NCI-H146 treated with DMSO at 0.1 percent for 48 hours (cell line): ENCODE data around the gene SIRT2.

Experiments
- DNase-seq: peaks from one replicate; lab custom pipeline; 2025; ENCODE audit not compliant: unreplicated experiment; lab: John Stamatoyannopoulos, UW

The SIRT2 gene

DNA sequence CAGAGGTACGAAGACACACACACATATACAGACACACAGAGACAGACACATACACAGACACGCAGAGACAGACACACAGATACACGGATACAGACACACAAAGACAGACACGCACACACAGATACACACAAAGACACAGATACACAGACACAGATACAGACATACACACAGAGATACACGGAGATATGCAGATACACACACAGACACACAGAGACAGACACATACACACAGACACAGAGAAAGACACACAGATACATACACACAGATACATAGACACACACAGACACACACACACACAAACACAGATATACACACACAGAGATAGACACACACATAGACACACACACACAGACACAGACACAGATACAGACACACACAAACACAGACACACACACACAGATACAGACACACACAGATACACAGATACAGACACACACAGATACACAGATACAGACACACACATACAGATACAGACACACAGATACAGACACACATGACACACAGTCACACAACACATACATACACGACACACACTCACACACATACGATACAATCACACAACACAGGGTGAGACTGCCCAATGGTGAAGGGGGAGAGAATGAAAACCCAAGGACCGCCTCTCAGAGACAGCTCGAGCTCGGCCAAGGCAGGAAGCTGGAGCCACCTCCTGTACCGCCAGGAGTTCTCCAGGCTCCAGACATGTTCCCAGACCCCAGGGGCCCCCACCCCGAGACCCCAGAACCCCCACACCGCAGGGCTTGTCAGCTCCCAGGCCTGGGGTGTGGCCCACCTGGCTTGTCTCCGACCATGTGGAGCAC lies 21.4 kb upstream of the SIRT2 start:
- DNase-seq, result no peak

DNA sequence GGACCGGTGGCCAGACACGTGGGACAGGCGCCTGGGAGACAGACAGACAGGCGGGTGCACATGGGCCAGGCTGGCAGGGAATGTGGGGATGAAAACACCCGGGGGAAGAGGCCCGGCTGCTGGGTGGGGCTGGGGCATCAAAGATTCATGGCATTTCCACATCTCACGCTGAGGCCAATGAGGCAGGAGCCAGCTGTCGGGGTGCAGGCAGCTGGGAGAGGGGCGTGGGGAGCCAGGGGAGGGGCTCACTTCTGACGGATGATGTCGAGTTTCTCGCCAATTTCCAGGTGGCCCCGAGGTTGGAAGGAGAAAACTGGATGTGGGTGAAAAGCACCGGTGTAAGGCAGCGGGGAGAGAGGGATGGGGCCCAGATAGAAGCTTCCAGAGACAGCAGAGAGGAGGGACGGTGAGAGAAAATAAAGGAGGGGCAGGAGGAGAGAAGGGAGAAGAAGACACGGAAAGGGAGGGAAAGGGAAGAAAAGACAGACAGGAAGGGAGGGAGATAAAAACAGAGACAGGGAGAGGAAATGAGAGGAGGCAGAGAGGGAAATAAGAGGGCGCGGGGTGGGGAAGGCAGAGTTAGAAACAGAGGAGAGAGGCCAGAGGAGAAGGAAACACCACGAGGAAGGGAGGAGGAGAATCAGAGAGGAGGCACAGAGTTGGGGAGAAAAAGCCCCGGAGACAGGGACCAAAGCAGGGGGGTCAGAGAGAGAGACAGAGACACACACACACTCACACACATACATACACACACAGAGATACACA lies 20.6 kb upstream of the SIRT2 start:
- DNase-seq, result no peak

DNA sequence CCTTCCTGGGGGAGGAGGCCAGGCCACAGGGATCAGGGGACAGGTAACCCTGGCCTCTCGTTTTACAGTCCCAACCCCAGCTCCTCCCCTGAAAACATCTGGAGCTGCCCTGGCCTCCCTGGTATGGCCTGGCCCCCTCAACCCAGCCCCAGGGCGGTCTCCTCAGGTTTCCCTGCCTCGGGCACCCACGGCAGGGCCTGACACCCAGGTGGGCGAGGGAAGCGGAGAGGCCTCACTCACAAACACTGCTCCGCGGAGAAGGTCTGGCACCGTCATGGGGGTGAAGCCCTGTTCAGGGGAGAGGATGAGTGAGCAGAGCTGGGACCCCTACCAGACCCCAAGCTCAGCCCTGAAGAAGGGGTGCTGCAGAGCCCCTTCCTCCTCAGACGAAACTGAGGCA lies 19.1 kb upstream of the SIRT2 start:
- DNase-seq, result no peak

DNA sequence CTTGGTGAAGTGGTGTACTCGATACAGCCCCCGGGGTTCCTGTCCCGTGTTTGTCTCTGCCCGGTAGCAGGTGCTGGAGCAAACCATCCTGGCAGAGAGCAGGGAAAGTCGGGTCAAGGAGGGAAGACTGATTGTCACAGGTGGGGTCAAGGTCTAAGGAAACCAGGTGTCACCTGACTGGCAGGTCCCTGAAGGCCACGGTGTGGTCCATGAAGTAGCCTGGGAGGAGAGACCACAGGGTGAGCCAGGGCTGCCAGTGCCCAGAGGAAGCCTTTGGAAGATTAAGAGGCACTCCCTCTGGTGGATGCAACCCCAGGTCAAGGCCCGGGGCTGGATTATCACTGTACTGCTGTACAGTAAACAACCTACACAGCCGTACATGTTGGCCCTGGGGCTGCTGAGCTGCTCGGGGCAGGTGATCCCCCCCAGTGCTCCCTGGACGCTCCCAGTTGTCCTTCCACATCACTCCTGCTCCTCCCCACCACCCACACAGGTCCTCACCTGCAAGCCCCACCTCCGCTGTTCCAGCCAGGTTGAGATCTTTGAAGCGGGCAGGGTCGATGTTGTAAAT lies 18.6 kb upstream of the SIRT2 start:
- DNase-seq, result no peak

DNA sequence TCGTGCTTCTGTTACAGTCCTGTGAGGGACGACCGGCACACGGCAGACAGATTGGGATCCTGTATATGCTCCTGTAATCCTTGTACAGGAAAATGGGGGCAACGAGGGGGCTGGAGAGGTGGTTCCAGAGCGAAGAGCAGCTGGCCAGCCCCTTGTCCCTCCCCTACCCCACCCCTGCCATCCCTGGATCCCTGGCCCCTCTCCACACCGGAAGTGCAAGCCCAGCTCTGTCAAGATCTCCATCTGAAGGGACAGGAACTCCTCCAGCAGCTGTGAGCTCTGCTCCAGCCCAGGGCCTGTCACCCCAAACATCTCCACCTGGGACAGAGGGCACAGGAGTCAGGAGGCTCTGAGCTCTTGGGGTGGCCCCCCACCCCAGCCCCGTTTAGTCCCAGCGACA lies 18.1 kb upstream of the SIRT2 start:
- no peak for DNase-seq

DNA sequence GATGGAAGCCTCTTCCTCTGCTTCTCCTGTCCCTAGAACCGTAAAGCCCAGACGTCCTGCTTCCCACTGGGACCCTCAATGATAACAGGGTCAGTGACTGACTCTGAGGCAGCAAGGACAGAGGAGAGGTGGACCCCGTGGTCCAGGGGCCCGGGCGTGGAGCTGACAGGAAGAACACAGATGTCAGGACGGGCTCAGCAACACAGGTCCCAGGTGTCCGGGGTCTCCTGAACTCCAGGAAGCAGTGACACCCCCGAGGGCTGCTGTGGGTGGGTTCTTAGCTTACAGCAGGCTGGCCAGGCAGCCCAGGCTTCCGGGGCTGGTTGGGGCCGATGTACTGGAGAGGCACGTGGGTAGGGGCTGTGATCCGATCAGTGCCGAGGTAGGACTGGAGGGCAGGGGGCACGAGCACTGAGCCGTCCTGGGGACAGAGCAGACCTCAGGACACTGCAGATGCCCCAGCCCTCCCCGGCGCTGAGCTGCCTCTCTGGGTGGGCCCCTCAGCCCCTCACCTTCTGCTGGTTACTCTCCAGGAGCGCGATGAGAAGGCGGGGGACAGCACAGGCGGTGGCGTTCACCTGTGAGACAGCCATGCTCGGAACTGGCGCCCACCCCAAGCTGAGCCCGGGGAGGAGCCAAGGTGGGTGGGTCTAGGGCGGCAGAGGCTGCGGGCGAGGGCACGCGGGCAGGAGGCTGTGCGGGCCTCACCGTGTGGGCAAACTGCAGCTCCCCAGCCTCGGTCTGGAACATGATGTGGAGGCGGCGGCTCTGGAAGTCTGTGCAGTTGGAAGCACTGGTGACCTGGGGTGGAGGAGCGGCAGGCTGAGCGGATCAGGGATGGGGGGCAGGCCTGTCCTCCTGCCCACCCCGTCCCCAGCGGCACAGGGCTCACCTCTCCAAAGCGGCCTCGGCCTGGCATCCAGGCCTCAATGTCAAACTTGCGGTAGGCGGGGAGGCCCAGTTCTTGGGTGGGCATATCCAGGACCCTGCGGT lies 16.2 kb upstream of the SIRT2 start:
- DNase-seq, result no peak

DNA sequence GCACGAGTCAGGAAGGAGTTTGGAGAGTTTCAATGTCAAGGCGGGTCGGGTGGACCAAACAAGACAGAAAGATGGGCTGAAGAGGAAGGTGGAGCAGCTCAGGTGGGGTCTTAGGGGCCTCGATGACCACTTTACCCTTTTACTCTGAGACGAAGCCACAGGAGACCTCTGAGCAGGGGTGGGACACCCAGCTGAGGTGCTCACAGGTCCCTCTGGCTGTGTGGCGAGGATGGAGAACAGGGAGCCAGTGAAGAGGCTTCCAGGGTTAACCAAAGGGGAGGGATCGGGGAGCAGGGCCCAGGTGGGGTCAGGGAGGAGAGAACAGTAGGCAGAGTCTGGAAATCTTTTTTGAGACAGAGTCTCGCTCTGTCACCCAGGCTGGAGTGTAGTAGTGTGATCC lies 14.5 kb upstream of the SIRT2 start:
- DNase-seq, result no peak

DNA sequence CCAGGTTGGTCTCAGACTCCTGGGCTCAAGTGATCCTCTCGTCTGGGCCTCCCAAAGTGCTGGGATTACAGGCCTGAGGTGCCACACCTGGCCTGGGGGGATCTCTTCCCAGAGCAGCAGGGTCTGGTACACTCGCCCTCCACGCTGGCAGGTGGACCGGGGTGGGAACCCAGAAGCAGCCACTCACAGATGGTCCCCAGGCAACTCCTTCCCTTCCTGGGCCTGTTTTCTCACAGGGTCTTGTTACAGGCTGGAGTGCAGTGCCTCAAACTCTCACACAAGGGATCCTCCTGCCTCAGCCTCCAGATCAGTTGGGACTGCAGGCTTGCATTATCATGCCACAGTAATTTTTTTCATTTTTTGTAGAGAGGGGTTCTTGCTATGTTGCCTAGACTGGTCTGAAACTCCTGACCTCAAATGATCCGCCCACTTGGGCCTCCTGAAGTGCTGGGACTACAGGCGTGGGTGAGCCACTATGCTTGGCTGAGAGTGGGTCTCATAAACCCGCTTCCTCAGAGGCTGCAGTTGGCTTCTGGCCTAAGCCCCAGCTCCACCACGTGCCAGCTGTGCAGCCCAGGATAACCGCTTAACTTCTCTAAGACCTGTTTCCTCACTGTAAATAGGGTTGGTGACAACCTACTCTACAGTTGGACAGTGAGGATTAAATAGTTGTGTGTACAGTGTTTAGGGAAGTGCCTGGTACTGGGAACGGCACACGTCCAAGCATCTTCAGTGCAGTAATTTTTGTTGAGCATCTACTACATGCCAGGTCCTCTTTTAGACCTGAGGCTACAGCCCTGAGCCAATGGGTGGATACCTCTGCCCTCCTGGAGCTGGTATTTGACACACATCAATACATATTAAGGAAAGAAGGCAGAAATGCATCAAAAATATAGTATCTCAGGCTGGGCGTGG lies 13.4 kb upstream of the SIRT2 start:
- no peak for DNase-seq

DNA sequence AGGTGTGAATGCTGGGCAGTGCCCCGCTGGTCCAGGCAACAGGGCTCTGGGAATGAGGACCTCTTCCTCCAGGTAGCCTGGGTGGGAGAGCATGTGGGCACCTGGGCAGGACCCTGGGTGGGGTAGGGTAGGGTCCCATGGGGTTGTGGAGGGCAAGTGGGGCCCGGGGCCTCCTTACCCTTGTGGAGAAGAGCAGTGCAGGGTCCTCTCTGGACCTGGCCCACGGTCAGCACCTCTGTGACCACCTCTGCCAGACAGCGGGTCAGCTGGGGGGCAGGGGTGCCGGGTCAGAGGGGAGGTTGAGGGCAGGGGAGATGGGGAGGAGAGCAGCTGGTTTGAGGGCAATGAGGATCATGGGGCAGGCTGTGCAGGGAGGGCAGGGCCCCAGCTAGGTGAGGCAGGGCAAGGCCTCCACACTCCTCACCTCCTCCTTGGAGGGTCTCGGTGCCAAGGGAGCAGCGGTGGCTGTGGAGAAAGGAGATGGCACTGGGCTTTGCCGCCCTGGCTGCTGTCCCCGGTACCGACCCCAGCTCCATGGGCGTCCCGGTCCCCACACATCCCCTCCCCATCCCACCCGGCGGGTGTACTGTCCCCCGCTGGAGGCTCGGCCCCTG lies 12.1 kb upstream of the SIRT2 start:
- DNase-seq, result no peak

DNA sequence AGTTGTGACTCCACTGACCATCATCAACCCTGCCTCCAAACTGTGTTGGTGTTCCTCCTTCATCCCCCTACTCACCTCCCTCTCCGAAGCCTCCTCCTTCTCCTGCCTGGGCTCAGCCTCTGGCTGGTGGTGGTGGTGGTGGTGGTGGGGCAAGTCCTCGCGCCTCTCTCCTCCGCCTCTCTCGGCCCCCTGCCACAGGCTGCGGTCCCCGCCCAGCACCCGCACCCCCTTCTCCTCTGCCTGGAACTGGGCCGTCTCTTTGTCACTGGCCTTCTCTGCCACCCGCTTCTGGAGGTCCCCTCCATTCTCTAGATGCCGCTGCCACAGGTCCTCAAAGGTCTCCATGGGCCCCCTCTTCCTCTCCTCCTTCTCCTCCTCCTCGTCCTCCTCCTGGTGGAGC lies 11.1 kb upstream of the SIRT2 start:
- DNase-seq, result no peak

DNA sequence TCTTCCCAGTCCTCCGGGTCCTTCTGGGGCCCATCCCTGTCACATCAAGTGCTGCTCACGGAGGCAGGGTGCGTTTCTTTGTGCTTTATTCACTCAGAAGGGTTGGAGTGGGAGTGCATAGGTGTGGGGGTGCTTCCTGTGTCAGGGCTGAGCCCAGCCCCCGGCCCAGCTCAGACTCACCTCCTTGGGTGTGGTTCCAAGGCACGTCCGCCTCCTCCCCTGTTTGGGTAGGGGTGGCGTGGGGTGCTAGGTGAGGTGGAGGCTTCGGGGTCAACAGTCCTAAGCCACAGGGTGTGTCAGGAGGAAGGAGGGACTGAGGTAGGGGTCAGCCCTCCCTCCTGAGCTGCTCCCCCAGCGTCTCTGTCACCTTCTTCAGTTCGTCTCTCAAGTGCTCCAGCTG lies 9.5 kb upstream of the SIRT2 start:
- DNase-seq, result no peak

DNA sequence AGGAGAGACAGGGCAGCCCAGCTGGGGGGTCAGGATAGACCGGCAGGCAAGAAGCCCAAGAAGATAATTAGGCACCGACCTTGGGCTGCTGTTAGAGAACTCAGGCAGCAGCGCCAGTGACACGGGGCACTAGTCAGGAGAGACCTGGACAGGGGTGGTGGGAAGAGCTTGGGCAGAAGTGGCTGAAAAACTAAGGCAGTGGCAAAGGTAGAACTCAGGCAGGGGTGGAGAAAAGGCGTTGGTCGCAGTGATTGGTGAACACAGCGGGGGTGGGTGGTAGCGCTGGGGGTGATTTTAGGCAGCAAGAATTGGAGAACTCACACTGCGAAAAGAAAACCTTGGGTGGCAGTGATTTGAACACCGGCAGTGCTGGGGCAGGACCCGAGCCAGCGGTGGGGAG lies 8.3 kb upstream of the SIRT2 start:
- no peak for DNase-seq

DNA sequence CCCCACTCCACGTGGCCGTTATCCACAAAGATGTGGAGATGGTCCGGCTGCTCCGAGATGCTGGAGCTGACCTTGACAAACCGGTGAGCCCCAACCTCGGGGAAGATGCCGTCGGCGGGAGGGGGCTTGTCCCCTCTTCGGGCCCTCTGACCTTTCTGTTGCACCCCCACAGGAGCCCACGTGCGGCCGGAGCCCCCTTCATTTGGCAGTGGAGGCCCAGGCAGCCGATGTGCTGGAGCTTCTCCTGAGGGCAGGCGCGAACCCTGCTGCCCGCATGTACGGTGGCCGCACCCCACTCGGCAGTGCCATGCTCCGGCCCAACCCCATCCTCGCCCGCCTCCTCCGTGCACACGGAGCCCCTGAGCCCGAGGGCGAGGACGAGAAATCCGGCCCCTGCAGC lies 7.8 kb upstream of the SIRT2 start:
- DNase-seq, result no peak

DNA sequence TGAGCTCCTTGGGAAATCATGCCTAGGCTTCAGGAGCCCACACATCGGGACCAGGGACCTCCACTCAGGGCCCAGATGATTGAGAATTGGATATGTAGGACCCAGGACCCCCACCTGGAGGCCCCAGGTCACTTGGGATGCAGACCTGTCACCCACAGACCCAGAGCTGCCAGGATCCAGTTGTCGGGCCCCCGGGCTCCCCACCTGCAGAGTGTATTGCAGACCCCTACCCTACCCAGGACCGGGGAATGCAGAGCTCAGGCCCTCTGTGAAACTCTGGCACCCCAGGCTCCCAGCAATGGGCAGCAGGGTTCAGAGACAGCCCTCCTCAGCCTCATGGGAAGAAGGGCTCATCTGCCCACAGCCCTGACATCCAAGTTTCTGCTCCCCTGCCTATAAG lies 6.2 kb upstream of the SIRT2 start:
- no peak for DNase-seq

DNA sequence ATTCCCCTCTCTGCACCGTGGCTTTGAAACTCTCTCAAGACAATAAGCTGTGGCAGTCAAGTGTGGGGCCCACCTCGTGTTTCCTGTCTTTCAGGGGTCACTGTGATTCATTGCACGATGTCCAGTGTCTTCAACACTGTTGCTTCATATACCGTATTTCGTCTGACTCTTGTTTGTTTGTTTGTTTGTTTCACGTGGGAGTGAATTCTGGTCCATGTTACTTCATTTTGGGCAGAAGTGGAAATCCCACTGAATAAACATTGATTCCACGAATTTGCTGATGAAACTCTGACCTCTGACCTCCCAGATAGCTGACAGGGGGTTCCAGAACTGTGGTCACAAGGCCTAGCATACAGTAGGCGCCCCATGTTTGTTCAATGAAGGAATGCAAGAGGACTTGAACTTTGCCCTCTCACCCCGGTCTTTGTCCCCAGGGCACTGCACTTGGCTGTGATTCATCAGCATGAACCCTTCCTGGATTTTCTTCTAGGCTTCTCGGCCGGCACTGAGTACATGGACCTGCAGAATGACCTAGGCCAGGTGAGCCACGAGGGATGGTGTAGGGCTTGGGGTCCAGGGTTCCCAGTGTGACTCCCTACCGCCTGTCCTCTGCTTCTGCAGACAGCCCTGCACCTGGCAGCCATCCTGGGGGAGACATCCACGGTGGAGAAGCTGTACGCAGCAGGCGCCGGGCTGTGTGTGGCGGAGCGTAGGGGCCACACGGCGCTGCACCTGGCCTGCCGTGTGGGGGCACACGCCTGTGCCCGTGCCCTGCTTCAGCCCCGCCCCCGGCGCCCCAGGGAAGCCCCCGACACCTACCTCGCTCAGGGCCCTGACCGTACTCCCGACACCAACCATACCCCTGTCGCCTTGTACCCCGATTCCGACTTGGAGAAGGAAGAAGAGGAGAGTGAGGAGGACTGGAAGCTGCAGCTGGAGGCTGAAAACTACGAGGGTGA lies 5.4 kb upstream of the SIRT2 start:
- no peak for DNase-seq

DNA sequence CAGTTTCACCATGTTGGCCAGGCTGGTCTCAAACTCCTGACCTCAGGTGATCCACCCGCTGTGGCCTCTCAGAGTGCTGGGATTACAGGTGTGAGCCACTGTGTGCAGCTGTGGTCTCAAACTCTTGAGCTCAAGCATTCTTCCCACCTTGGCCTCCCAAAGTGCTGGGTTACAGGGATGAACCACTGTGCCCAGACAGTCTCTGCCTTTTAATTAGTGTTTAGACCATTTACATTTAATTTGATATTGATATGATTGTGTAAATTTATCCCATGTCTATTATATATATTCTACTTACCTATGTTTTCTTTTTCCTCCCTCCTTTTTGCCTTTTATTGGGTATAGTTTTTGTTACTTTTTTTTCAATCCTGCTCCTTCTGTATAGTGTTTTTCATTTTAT lies 2.3 kb upstream of the SIRT2 start:
- DNase-seq, result no peak

DNA sequence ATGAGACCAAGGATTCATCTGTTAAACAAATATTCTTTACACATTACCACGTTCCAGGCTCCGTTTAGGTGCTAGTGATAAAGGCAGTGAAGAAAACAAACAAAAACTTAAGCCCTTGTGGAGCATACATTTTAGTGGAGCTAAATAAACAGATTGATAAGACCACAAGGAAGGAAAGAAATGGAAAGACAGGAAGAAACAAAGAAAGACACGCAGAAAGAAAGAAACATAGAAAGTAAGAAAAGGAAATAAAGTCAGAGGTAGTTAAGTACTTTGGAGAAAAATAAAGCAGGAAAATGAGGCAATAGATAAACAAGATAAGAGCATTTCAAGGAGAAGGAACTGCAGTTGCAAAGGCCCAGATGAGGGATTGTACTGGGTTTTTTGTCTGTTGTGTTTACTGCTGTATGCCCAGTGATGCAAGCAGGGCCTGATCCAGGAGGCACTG lies 1.3 kb upstream of the SIRT2 start:
- no peak for DNase-seq

DNA sequence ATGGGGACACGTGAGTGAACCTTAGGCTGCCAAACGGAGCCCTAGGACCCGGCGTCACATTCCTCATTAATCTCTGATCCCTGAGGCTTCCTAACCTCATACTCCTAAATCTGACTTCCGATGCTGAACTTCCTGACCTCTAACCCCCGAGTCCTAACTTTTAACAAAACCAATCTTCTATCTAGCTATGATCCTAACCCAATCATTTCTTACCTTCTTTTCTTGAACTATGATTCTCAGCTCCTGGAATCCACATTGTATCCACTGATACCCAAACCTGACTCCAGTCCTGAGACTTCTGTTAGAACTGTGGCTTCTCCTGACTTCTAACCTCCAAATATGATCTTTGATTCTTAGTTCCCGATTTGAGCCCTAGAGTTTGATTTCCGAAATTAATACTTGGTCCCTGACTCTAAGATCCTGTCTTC lies 798 bp upstream of the SIRT2 start:
- no peak for DNase-seq
